ENCODE data around the gene CLEC16A.

Gene CLEC16A

GRCh38 chr16:10929853-10930754 lies 14.3 kb upstream of the CLEC16A start:
- no peak for TF ChIP-seq NFIC (IDR thresholded peaks at IDR 0.05)
- no peak for TF ChIP-seq TEAD4 (IDR thresholded peaks at IDR 0.05)
- no peak for TF ChIP-seq TCF12 (IDR thresholded peaks at IDR 0.05; ENCODE audit: low read depth)
- no peak for TF ChIP-seq FOXM1 (IDR thresholded peaks at IDR 0.05; ENCODE audit: borderline replicate concordance, low read depth)
- no peak for TF ChIP-seq USF1 (IDR thresholded peaks at IDR 0.05)
- no peak for TF ChIP-seq MAX (IDR thresholded peaks at IDR 0.05)
- TF ChIP-seq EGR1 (IDR thresholded peaks at IDR 0.05) = no peak
- TF ChIP-seq RAD21 (IDR thresholded peaks at IDR 0.05; ENCODE audit: low read depth) = no peak
- TF ChIP-seq EP300 (IDR thresholded peaks at IDR 0.05; ENCODE audit: borderline replicate concordance) = no peak
- no peak for TF ChIP-seq ZBTB7A (IDR thresholded peaks at IDR 0.05; ENCODE audit: low read depth)
- TF ChIP-seq CEBPB (IDR thresholded peaks at IDR 0.05) = no peak
- no peak for TF ChIP-seq YY1 (IDR thresholded peaks at IDR 0.05; ENCODE audit: low read depth)

GRCh38 chr16:10930755-10931093 lies 13.6 kb upstream of the CLEC16A start:
- TF ChIP-seq RAD21 (IDR thresholded peaks at IDR 0.05; ENCODE audit: low read depth) = no peak

- TF ChIP-seq EGR1 (IDR thresholded peaks at IDR 0.05) (no peak), TAF1 (IDR thresholded peaks at IDR 0.05; ENCODE audit: low read depth) (no peak), TCF12 (IDR thresholded peaks at IDR 0.05; ENCODE audit: low read depth) (no peak), CEBPB (IDR thresholded peaks at IDR 0.05) (no peak), CREB1 (IDR thresholded peaks at IDR 0.05; ENCODE audit: low read depth) (no peak), FOXM1 (IDR thresholded peaks at IDR 0.05; ENCODE audit: borderline replicate concordance, low read depth) (no peak), MAX (IDR thresholded peaks at IDR 0.05) (no peak), TEAD4 (IDR thresholded peaks at IDR 0.05) (no peak), REST (IDR thresholded peaks at IDR 0.05; ENCODE audit: low read depth) (no peak), YY1 (IDR thresholded peaks at IDR 0.05; ENCODE audit: low read depth) (no peak), NFIC (IDR thresholded peaks at IDR 0.05) (no peak), EP300 (IDR thresholded peaks at IDR 0.05; ENCODE audit: borderline replicate concordance) (no peak), ZBTB7A (IDR thresholded peaks at IDR 0.05; ENCODE audit: low read depth) (no peak)
Measured at GRCh38 chr16:10931134-10931533, 13.2 kb upstream of the CLEC16A start.

- no peak for TF ChIP-seq CREB1 (IDR thresholded peaks at IDR 0.05; ENCODE audit: low read depth)
- TF ChIP-seq USF1 (IDR thresholded peaks at IDR 0.05) = no peak
- no peak for TF ChIP-seq EP300 (IDR thresholded peaks at IDR 0.05; ENCODE audit: borderline replicate concordance)
- TF ChIP-seq EGR1 (IDR thresholded peaks at IDR 0.05) = no peak
- TF ChIP-seq NFIC (IDR thresholded peaks at IDR 0.05) = no peak
- TF ChIP-seq MAX (IDR thresholded peaks at IDR 0.05) = no peak
- TF ChIP-seq YY1 (IDR thresholded peaks at IDR 0.05; ENCODE audit: low read depth) = no peak
- no peak for TF ChIP-seq TEAD4 (IDR thresholded peaks at IDR 0.05)
- no peak for TF ChIP-seq TCF12 (IDR thresholded peaks at IDR 0.05; ENCODE audit: low read depth)
- TF ChIP-seq CEBPB (IDR thresholded peaks at IDR 0.05) = no peak
- no peak for TF ChIP-seq REST (IDR thresholded peaks at IDR 0.05; ENCODE audit: low read depth)
- TF ChIP-seq ZBTB7A (IDR thresholded peaks at IDR 0.05; ENCODE audit: low read depth) = no peak
- TF ChIP-seq FOXM1 (IDR thresholded peaks at IDR 0.05; ENCODE audit: borderline replicate concordance, low read depth) = no peak
Measured at GRCh38 chr16:10931977-10932632, 12.3 kb upstream of the CLEC16A start.

GRCh38 chr16:10932959-10933710 lies 11.2 kb upstream of the CLEC16A start:
- TF ChIP-seq ZBTB7A (IDR thresholded peaks at IDR 0.05; ENCODE audit: low read depth) = no peak
- no peak for TF ChIP-seq TCF12 (IDR thresholded peaks at IDR 0.05; ENCODE audit: low read depth)
- TF ChIP-seq EP300 (IDR thresholded peaks at IDR 0.05; ENCODE audit: borderline replicate concordance) = no peak; the same call in 1 of the 2 replicates
- no peak for TF ChIP-seq YY1 (IDR thresholded peaks at IDR 0.05; ENCODE audit: low read depth)
- TF ChIP-seq CEBPB (IDR thresholded peaks at IDR 0.05) = no peak
- no peak for TF ChIP-seq FOXM1 (IDR thresholded peaks at IDR 0.05; ENCODE audit: borderline replicate concordance, low read depth)
- no peak for TF ChIP-seq RAD21 (IDR thresholded peaks at IDR 0.05; ENCODE audit: low read depth)
- TF ChIP-seq EGR1 (IDR thresholded peaks at IDR 0.05) = no peak
- no peak for TF ChIP-seq TAF1 (IDR thresholded peaks at IDR 0.05; ENCODE audit: low read depth)
